ENCODE results near the gene NCR1.

- TF ChIP-seq ELF4 (IDR thresholded peaks at IDR 0.05): no peak
- no peak for TF ChIP-seq FOXM1 (IDR thresholded peaks at IDR 0.05; ENCODE audit: borderline replicate concordance)
- no peak for TF ChIP-seq NFRKB (IDR thresholded peaks at IDR 0.05)
Measured at GRCh38 chr19:54955376-54955775, 49.4 kb downstream of the NCR1 start.
